GM23338 (cell line): ENCODE results near the gene CD8A. TPM values are rescaled to one million over a fixed set of nuclear protein-coding genes. Genes with fewer than 3 reads are reported as not detected.

ENCODE experiments used
- ATAC-seq: fragments of 200-7000 bp; cut with Tn5 transposase; 3 replicates; pipeline ENCODE4 v1.9.1; 2020
- DNase-seq: peaks from one replicate; pipeline ENCODE4 v3.0.0-alpha.2; 2015; ENCODE audit warnings: low spot score
- H2AFZ ChIP-seq: fragments of 200-600 bp; sonication (generic); 2 replicates; pipeline ENCODE4 v1.8.0; 2016; ENCODE audit warnings: antibody characterized with exemption, mild to moderate bottlenecking, moderate library complexity
- H3F3A ChIP-seq: fragments of 200-600 bp; sonication (generic); replicated peaks from 2 replicates; pipeline ENCODE4 v1.8.0; 2017; ENCODE audit warnings: antibody characterized with exemption, mixed run types, low read depth
- H3K27ac ChIP-seq: fragments of 200-600 bp; sonication (generic); 2 replicates; pipeline ENCODE4 v1.6.1; 2016; ENCODE audit warnings: low read depth
- H3K27me3 ChIP-seq: fragments of 200-600 bp; sonication (generic); 2 replicates; pipeline ENCODE4 v1.8.0; 2016; ENCODE audit warnings: mild to moderate bottlenecking, mixed run types, moderate library complexity; ENCODE audit not compliant: insufficient read depth
- H3K36me3 ChIP-seq: fragments of 200-600 bp; sonication (generic); 2 replicates; pipeline ENCODE4 v1.8.0; 2016; ENCODE audit warnings: mild to moderate bottlenecking; ENCODE audit not compliant: insufficient read depth
- H3K4me1 ChIP-seq: fragments of 200-600 bp; sonication (generic); 2 replicates; pipeline ENCODE4 v1.8.0; 2016; ENCODE audit warnings: mild to moderate bottlenecking, moderate library complexity; ENCODE audit not compliant: insufficient read depth
- H3K4me2 ChIP-seq: fragments of 200-600 bp; sonication (generic); 2 replicates; pipeline ENCODE4 v1.7.1; 2017; ENCODE audit warnings: mixed run types
- H3K4me3 ChIP-seq: fragments of 200-600 bp; sonication (generic); 2 replicates; pipeline ENCODE4 v1.6.1; 2016; ENCODE audit warnings: mixed run types
- H3K79me2 ChIP-seq: fragments of 200-600 bp; sonication (generic); replicated peaks from 2 replicates; pipeline ENCODE4 v1.8.0; 2017; ENCODE audit warnings: mild to moderate bottlenecking; ENCODE audit not compliant: insufficient read depth
- H3K9me2 ChIP-seq: fragments of 200-600 bp; sonication (generic); 2 replicates; pipeline ENCODE4 v1.8.0; 2017; ENCODE audit not compliant: insufficient read depth
- H4K20me1 ChIP-seq: fragments of 200-600 bp; sonication (generic); replicated peaks from 2 replicates; pipeline ENCODE4 v1.8.0; 2017; ENCODE audit warnings: mild to moderate bottlenecking; ENCODE audit not compliant: insufficient read depth
- H3K27ac Mint-ChIP-seq: 2 replicates; pipeline ENCODE4 v1.8.0; 2020; ENCODE audit warnings: inconsistent platforms, mild to moderate bottlenecking, moderate library complexity, mixed read lengths
- H3K27me3 Mint-ChIP-seq: 3 replicates; pipeline ENCODE4 v1.8.0; 2022; ENCODE audit warnings: low read depth, mild to moderate bottlenecking, moderate library complexity, mixed read lengths, inconsistent platforms; ENCODE audit not compliant: insufficient read depth, poor library complexity
- H3K36me3 Mint-ChIP-seq: 3 replicates; pipeline ENCODE4 v1.8.0; 2021; ENCODE audit warnings: low read depth, mild to moderate bottlenecking, inconsistent platforms, moderate library complexity, mixed read lengths
- H3K4me1 Mint-ChIP-seq: 3 replicates; pipeline ENCODE4 v1.8.0; 2020; ENCODE audit warnings: mild to moderate bottlenecking, inconsistent platforms, mixed read lengths
- H3K4me3 Mint-ChIP-seq: 3 replicates; pipeline ENCODE4 v1.8.0; 2021; ENCODE audit warnings: moderate library complexity, mild to moderate bottlenecking, inconsistent platforms, mixed read lengths
- H3K9me3 Mint-ChIP-seq: 3 replicates; pipeline ENCODE4 v1.8.0; 2020; ENCODE audit warnings: moderate library complexity, mild to moderate bottlenecking, inconsistent platforms, mixed read lengths
- EZH2phosphoT487 ChIP-seq: fragments of 200-600 bp; sonication (generic); IDR thresholded peaks from one replicate; pipeline ENCODE4 v1.8.1; 2018; ENCODE audit warnings: antibody characterized with exemption; ENCODE audit not compliant: unreplicated experiment
- NANOG ChIP-seq: IDR thresholded peaks from 2 replicates; pipeline ENCODE4 v1.6.1; 2016; ENCODE audit warnings: antibody characterized with exemption, borderline replicate concordance
- POLR2AphosphoS5 ChIP-seq: IDR thresholded peaks from 2 replicates; pipeline ENCODE4 v1.6.1; 2016; ENCODE audit warnings: antibody characterized with exemption, low read depth
- STAT1 ChIP-seq: IDR thresholded peaks from one replicate; pipeline ENCODE4 v1.6.1; 2016; ENCODE audit warnings: antibody characterized with exemption; ENCODE audit not compliant: unreplicated experiment
- ZNF114 ChIP-seq: fragments of 250-450 bp; sonication (Bioruptor Pico); IDR thresholded peaks from 2 replicates; pipeline ENCODE4 v1.5.0; 2020; ENCODE audit warnings: mild to moderate bottlenecking, moderate library complexity
- ZNF331 ChIP-seq: fragments of 250-450 bp; sonication (Bioruptor Pico); IDR thresholded peaks from 2 replicates; pipeline ENCODE4 v1.5.0; 2020; ENCODE audit warnings: low read depth, mild to moderate bottlenecking, moderate library complexity
- polyA plus RNA-seq: library from polyadenylated mRNA; unstranded; fragments of >200 nt; fragmentation: Nextera tagmentation; extraction: Ambion mirVana; gene quantifications from 2 replicates; pipeline ENCODE4 v1.2.1, GENCODE V29; 2016
- total RNA-seq: library from RNA; depleted of rRNA; stranded (reverse); fragments of >200 nt; shearing (Covaris generic); gene quantifications from 2 replicates; pipeline ENCODE4 v1.2.3, GENCODE V29; 2014
- TF ChIP-seq, protein P1 (sequence below): IDR thresholded peaks from 2 replicates; pipeline ENCODE4 v1.6.1; 2016; ENCODE audit warnings: antibody characterized with exemption
- TF ChIP-seq, protein P2 (sequence below): fragments of 250-450 bp; sonication (Bioruptor Pico); IDR thresholded peaks from 2 replicates; pipeline ENCODE4 v1.5.0; 2020; ENCODE audit warnings: mild to moderate bottlenecking, moderate library complexity

The CD8A gene
- total and polyA plus RNA-seq, 2 experiments from 2014 or later, result 0.19 to 0.24 TPM

DNA sequence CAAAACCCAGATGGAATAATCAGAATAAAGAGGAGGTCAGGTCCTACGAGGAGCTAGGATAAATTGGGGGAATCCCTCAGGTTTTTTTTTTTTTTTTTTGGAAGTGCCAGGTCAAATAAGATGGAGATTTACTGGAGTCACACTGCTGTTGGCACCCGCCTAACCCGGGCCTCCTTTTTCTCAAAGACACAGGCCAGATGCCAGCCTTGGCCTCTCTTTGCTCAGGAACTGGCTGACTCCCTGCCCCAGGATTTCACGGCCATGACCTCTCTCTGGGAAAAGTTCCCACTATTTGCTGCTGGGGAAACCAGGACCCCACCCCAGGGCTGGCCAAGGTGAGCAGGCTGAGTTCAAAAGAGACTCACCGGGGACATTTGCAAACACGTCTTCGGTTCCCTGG, 2.5 kb downstream of the CD8A start:
- H2AFZ ChIP-seq, result no peak overlapping the region
- H3F3A ChIP-seq, result no peaks in the 10 kb centered on the region
- no peak overlapping the region for H3K27ac ChIP-seq
- no peaks in the 10 kb centered on the region for H3K79me2 ChIP-seq
- no peak for DNase-seq
- peaks cover 16% of the 10 kb centered on the region for H3K4me1 Mint-ChIP-seq
- no peak overlapping the region for H3K27ac Mint-ChIP-seq
- H3K27me3 ChIP-seq, result peaks cover 65% of the 10 kb centered on the region
- H4K20me1 ChIP-seq, result no peaks in the 10 kb centered on the region
- no peaks in the 10 kb centered on the region for H3K9me2 ChIP-seq
- no peak overlapping the region; the same call in 1 of the 2 replicates for H3K4me3 ChIP-seq
- peaks cover 5% of the 10 kb centered on the region; the same call in 1 of the 3 replicates for H3K36me3 Mint-ChIP-seq
- H3K4me2 ChIP-seq, result no peak overlapping the region
- no peak overlapping the region for H3K4me3 Mint-ChIP-seq
- H3K36me3 ChIP-seq, result no peaks in the 10 kb centered on the region
- H3K27me3 Mint-ChIP-seq, result peaks cover 52% of the 10 kb centered on the region
- peaks cover 11% of the 10 kb centered on the region; the same call in 2 of the 3 replicates for H3K9me3 Mint-ChIP-seq
- no peak for ATAC-seq
- 0 out of 2 replicates have a peak, but pooled peaks cover 5% of the 10 kb centered on the region for H3K4me1 ChIP-seq
- TF ChIP-seq, protein P1, sequence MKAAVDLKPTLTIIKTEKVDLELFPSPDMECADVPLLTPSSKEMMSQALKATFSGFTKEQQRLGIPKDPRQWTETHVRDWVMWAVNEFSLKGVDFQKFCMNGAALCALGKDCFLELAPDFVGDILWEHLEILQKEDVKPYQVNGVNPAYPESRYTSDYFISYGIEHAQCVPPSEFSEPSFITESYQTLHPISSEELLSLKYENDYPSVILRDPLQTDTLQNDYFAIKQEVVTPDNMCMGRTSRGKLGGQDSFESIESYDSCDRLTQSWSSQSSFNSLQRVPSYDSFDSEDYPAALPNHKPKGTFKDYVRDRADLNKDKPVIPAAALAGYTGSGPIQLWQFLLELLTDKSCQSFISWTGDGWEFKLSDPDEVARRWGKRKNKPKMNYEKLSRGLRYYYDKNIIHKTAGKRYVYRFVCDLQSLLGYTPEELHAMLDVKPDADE, result no peak

- Mint-ChIP-seq H3K36me3 (peaks cover 5% of the 10 kb centered on the region; the same call in 1 of the 3 replicates), H3K27me3 (peaks cover 52% of the 10 kb centered on the region), H3K4me3 (no peak overlapping the region), H3K4me1 (peaks cover 16% of the 10 kb centered on the region), H3K27ac (no peak overlapping the region), H3K9me3 (peaks cover 11% of the 10 kb centered on the region; the same call in 2 of the 3 replicates)
- Histone ChIP-seq H3K4me3 (no peak overlapping the region), H3K36me3 (no peaks in the 10 kb centered on the region), H3K9me2 (no peaks in the 10 kb centered on the region), H3K27me3 (peaks cover 61% of the 10 kb centered on the region), H3K4me2 (no peak overlapping the region), H3K4me1 (0 out of 2 replicates have a peak, but pooled peaks cover 5% of the 10 kb centered on the region), H4K20me1 (no peaks in the 10 kb centered on the region), H3K79me2 (no peaks in the 10 kb centered on the region), H3K27ac (no peak overlapping the region), H2AFZ (no peak overlapping the region), H3F3A (no peaks in the 10 kb centered on the region)
- no peak for ATAC-seq
- TF ChIP-seq NANOG (no peak), EZH2phosphoT487 (no peak), POLR2AphosphoS5 (no peak), STAT1 (no peak)
- TF ChIP-seq, protein P1, result no peak
- DNase-seq, result no peak
These were observed 3.0 kb downstream of the CD8A start for GRCh38 chr2:86787736-86788135.

DNA sequence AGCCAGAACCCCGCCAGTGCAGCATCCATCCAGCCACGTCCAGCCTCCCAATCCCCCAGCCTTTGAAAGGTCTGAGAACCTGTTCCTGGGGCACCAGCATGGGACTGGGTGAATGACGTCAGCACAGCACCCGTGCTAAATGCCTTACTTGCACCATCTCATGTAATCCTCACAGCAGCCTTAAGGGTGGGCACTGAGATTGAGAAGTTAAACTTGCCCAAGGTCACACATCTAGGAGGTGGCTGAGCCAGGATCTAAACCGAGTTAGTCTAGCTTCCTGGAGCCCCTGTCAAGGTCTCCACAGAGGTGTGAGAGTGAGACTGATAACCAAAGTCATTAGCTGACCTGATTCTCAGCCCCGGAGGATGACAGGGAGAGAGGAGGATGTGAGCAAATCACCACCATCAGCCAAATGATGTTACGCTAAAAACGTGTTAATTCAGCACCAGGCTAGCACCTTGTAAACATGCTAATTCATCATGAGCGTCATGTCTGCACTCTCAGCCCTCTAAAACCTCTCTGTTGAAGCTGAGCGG, 4.6 kb downstream of the CD8A start:
- H3K27ac ChIP-seq, result no peak overlapping the region
- DNase-seq (no peak), ATAC-seq (no peak)
- no peaks in the 10 kb centered on the region for H3K4me1 ChIP-seq
- Mint-ChIP-seq H3K36me3 (peaks cover 5% of the 10 kb centered on the region; the same call in 1 of the 3 replicates), H3K9me3 (peaks cover 11% of the 10 kb centered on the region; the same call in 2 of the 3 replicates), H3K27ac (no peak overlapping the region), H3K27me3 (peaks cover 40% of the 10 kb centered on the region), H3K4me3 (no peak overlapping the region), H3K4me1 (peaks cover 11% of the 10 kb centered on the region)
- H3F3A ChIP-seq, result no peaks in the 10 kb centered on the region
- no peaks in the 10 kb centered on the region for H3K79me2 ChIP-seq
- H3K4me2 ChIP-seq, result no peak overlapping the region
- no peaks in the 10 kb centered on the region for H3K36me3 ChIP-seq
- H4K20me1 ChIP-seq, result no peaks in the 10 kb centered on the region
- H3K27me3 ChIP-seq, result peaks cover 44% of the 10 kb centered on the region
- H2AFZ ChIP-seq, result no peak overlapping the region
- no peaks in the 10 kb centered on the region for H3K9me2 ChIP-seq
- H3K4me3 ChIP-seq, result no peak overlapping the region
- TF ChIP-seq, protein P2, sequence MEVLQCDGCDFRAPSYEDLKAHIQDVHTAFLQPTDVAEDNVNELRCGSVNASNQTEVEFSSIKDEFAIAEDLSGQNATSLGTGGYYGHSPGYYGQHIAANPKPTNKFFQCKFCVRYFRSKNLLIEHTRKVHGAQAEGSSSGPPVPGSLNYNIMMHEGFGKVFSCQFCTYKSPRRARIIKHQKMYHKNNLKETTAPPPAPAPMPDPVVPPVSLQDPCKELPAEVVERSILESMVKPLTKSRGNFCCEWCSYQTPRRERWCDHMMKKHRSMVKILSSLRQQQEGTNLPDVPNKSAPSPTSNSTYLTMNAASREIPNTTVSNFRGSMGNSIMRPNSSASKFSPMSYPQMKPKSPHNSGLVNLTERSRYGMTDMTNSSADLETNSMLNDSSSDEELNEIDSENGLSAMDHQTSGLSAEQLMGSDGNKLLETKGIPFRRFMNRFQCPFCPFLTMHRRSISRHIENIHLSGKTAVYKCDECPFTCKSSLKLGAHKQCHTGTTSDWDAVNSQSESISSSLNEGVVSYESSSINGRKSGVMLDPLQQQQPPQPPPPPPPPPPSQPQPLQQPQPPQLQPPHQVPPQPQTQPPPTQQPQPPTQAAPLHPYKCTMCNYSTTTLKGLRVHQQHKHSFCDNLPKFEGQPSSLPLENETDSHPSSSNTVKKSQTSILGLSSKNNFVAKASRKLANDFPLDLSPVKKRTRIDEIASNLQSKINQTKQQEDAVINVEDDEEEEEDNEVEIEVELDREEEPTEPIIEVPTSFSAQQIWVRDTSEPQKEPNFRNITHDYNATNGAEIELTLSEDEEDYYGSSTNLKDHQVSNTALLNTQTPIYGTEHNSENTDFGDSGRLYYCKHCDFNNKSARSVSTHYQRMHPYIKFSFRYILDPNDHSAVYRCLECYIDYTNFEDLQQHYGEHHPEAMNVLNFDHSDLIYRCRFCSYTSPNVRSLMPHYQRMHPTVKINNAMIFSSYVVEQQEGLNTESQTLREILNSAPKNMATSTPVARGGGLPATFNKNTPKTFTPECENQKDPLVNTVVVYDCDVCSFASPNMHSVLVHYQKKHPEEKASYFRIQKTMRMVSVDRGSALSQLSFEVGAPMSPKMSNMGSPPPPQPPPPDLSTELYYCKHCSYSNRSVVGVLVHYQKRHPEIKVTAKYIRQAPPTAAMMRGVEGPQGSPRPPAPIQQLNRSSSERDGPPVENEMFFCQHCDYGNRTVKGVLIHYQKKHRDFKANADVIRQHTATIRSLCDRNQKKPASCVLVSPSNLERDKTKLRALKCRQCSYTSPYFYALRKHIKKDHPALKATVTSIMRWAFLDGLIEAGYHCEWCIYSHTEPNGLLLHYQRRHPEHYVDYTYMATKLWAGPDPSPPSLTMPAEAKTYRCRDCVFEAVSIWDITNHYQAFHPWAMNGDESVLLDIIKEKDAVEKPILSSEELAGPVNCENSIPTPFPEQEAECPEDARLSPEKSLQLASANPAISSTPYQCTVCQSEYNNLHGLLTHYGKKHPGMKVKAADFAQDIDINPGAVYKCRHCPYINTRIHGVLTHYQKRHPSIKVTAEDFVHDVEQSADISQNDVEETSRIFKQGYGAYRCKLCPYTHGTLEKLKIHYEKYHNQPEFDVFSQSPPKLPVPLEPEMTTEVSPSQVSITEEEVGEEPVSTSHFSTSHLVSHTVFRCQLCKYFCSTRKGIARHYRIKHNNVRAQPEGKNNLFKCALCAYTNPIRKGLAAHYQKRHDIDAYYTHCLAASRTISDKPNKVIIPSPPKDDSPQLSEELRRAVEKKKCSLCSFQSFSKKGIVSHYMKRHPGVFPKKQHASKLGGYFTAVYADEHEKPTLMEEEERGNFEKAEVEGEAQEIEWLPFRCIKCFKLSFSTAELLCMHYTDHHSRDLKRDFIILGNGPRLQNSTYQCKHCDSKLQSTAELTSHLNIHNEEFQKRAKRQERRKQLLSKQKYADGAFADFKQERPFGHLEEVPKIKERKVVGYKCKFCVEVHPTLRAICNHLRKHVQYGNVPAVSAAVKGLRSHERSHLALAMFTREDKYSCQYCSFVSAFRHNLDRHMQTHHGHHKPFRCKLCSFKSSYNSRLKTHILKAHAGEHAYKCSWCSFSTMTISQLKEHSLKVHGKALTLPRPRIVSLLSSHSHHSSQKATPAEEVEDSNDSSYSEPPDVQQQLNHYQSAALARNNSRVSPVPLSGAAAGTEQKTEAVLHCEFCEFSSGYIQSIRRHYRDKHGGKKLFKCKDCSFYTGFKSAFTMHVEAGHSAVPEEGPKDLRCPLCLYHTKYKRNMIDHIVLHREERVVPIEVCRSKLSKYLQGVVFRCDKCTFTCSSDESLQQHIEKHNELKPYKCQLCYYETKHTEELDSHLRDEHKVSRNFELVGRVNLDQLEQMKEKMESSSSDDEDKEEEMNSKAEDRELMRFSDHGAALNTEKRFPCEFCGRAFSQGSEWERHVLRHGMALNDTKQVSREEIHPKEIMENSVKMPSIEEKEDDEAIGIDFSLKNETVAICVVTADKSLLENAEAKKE, result no peak
- no peak for TF ChIP-seq STAT1
- no peak for TF ChIP-seq NANOG
- no peak for TF ChIP-seq ZNF331 (CRISPR knock-in tag)
- TF ChIP-seq ZNF114 (CRISPR knock-in tag), result no peak
